Measurements from ENCODE around the gene CDC42EP3. TPM values are rescaled to one million over a fixed set of nuclear protein-coding genes. Genes with fewer than 3 reads are reported as not detected.

The CDC42EP3 gene
- total RNA-seq, 4 donors from 2014 or later = 0.57 to 16.2 (median 9.9) TPM

- Histone ChIP-seq H3K27me3 (no peaks in the 10 kb centered on the region), H3K4me1 (peaks cover 4 to 21% (median 4%) of the 10 kb centered on the region in 3 donors), H3K27ac (peak overlapping the region in 2 of 4 donors; percentile 24 to 42), H3K4me3 (no peak overlapping the region), H3K36me3 (no peaks in the 10 kb centered on the region), H3K9me3 (no peaks in the 10 kb centered on the region)
- intact Hi-C loops (cut with DNase I) = no loop called here
- no peak for DNase-seq
- 76 to 84% methylated on average over 5 of the region's 5 CpGs for WGBS, 2 donors
- TF ChIP-seq POLR2A (IDR thresholded peaks at IDR 0.05) = no peak
- TF ChIP-seq, protein P1, sequence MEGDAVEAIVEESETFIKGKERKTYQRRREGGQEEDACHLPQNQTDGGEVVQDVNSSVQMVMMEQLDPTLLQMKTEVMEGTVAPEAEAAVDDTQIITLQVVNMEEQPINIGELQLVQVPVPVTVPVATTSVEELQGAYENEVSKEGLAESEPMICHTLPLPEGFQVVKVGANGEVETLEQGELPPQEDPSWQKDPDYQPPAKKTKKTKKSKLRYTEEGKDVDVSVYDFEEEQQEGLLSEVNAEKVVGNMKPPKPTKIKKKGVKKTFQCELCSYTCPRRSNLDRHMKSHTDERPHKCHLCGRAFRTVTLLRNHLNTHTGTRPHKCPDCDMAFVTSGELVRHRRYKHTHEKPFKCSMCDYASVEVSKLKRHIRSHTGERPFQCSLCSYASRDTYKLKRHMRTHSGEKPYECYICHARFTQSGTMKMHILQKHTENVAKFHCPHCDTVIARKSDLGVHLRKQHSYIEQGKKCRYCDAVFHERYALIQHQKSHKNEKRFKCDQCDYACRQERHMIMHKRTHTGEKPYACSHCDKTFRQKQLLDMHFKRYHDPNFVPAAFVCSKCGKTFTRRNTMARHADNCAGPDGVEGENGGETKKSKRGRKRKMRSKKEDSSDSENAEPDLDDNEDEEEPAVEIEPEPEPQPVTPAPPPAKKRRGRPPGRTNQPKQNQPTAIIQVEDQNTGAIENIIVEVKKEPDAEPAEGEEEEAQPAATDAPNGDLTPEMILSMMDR (IDR thresholded peaks at IDR 0.05) = no peak
These were observed 60.7 kb downstream of the CDC42EP3 start for GRCh38 chr2:37610638-37611289.

- intact Hi-C loops (cut with DNase I) = no loop called here
- H3K4me1 ChIP-seq = peaks cover 4 to 17% (median 4%) of the 10 kb centered on the region in 3 donors
- no peaks in the 10 kb centered on the region for H3K36me3 ChIP-seq
- H3K27ac ChIP-seq = no peak overlapping the region
- H3K27me3 ChIP-seq = no peaks in the 10 kb centered on the region
- TF ChIP-seq, protein P1 (IDR thresholded peaks at IDR 0.05) = no peak
- no peak for TF ChIP-seq POLR2A (IDR thresholded peaks at IDR 0.05)
- no peak for DNase-seq
- H3K9me3 ChIP-seq = no peaks in the 10 kb centered on the region
- no peak overlapping the region for H3K4me3 ChIP-seq
- 87 to 88% methylated on average over 6 of the region's 6 CpGs for WGBS, 2 donors
These were observed 61.7 kb downstream of the CDC42EP3 start for GRCh38 chr2:37609782-37610181.

- no peak overlapping the region for H3K27ac ChIP-seq
- no peak overlapping the region for H3K4me3 ChIP-seq
- H3K9me3 ChIP-seq = no peaks in the 10 kb centered on the region
- DNase-seq = no peak
- no peaks in the 10 kb centered on the region for H3K36me3 ChIP-seq
- H3K27me3 ChIP-seq = no peaks in the 10 kb centered on the region
- intact Hi-C loops (cut with DNase I) = no loop called here
- no peaks in the 10 kb centered on the region for H3K4me1 ChIP-seq
- TF ChIP-seq POLR2A (IDR thresholded peaks at IDR 0.05) = no peak
- TF ChIP-seq, protein P1 (IDR thresholded peaks at IDR 0.05) = no peak
These were observed 66.7 kb downstream of the CDC42EP3 start for GRCh38 chr2:37604716-37605115.

DNA sequence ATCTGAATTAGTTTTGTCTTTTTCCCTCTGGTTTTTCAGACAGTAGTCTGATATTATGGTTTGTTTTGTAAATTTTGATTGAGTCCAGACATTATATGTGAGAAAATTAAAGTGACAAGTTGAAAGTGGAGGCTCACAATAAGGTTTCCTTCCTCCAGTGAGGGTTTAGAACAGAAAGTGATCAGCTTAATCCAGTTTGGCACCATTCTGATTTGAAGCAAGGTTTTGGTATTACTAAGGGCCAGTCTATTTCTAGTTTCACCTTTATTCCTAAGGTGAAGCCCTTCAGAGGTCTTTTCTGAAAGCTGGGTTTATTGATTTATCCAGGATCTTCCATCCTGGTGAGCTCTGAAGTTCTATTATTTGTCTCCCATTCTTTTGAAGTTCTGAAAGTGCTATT is 68.7 kb downstream of the CDC42EP3 start:
- TF ChIP-seq, protein P1 (IDR thresholded peaks at IDR 0.05) = no peak
- TF ChIP-seq POLR2A (IDR thresholded peaks at IDR 0.05) = no peak
- no peak overlapping the region for H3K4me3 ChIP-seq

GRCh38 chr2:37602040-37602439 is 69.4 kb downstream of the CDC42EP3 start:
- intact Hi-C loops (cut with DNase I) = no loop called here
- Histone ChIP-seq H3K36me3 (no peaks in the 10 kb centered on the region), H3K4me1 (no peaks in the 10 kb centered on the region), H3K4me3 (no peak overlapping the region), H3K27ac (no peak overlapping the region), H3K9me3 (no peaks in the 10 kb centered on the region), H3K27me3 (no peaks in the 10 kb centered on the region)
- WGBS, 2 donors = 74 to 76% methylated on average over 2 of the region's 2 CpGs
- TF ChIP-seq, protein P1 (IDR thresholded peaks at IDR 0.05) = no peak
- no peak for TF ChIP-seq POLR2A (IDR thresholded peaks at IDR 0.05)
- DNase-seq = no peak

More for the DNA sequence above, 68.7 kb downstream of the CDC42EP3 start:
- Histone ChIP-seq H3K27ac (no peak overlapping the region), H3K4me1 (no peaks in the 10 kb centered on the region), H3K27me3 (no peaks in the 10 kb centered on the region), H3K9me3 (no peaks in the 10 kb centered on the region), H3K36me3 (no peaks in the 10 kb centered on the region)
- intact Hi-C loops (cut with DNase I) = no loop called here
- DNase-seq = no peak

Data from esophagus squamous epithelium (tissue), 5 donors.